Sciatic nerve (tissue), 2 donors: ENCODE results near the gene DCDC2. TPM values are rescaled to one million over a fixed set of nuclear protein-coding genes. Genes with fewer than 3 reads are reported as not detected.
"Not testable (repeated sequence)": the region's sequence is repeated elsewhere in the genome, so short reads cannot be mapped to it uniquely, and the experiment has no call there.

Experiments used
- ATAC-seq: fragments of 200-7000 bp; cut with Tn5 transposase; one replicate; pipeline ENCODE4 v1.9.1; 2020; ENCODE audit warnings: mild to moderate bottlenecking, moderate library complexity
- DNase-seq: peaks from one replicate; pipeline ENCODE4 v3.0.0-alpha.2; 2020; ENCODE audit warnings: low spot score
- intact Hi-C: fragments of 100-400 bp; cut with DNase I; formaldehyde crosslinking; loops from one replicate; pipeline ENCODE4 v1.14.2; 2022
- total RNA-seq: library from RNA; stranded (reverse); fragmentation: NEBNext Ultra II Directional; extraction: Animal tissue kit (Norgen Biotek cat#: 25700); gene quantifications from one replicate; pipeline ENCODE4 v1.2.1, GENCODE V29; 2021
- donor health status: DM: no; HTN: no; CAD: no.
- donor health status: DM: no; HTN: no; CAD: no.

DCDC2 gene
- total RNA-seq, result not detected

- peak; percentile 58 for DNase-seq
- intact Hi-C loops, result no loop called here
- ATAC-seq, result peak; percentile 63
Measured at GRCh38 chr6:24357336-24358218, at the start of gene DCDC2. Gene DCDC2 (minus strand): TSS chr6:24358059. CDS start chr6:24357750, 309 bp downstream.

DNA sequence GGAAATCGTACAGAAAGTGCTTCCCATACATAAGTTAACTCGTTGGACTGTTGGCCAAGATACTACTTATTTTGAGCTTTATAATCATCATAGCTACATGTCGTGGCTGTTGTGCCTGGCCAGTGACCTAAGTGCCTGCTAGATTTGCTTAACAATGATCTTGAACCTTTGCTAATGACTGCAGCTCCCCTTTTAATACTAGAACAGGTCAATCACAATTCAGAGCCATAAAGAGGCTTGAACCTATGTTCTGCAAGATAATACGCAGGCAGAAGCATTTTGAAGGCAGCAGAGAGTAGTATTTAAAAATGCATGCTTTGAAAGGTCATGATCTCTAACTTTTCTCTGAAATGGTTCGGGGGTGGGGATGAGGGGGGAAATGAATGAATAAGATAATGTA is 47.4 kb upstream of the DCDC2 start:
- intact Hi-C loops, result no loop called here
- DNase-seq, result no peak
- ATAC-seq, result no peak

GRCh38 chr6:24403501-24403824 is 45.6 kb upstream of the DCDC2 start:
- ATAC-seq, result no peak
- intact Hi-C loops, result no loop called here
- no peak for DNase-seq

GRCh38 chr6:24402697-24403500 is 45.0 kb upstream of the DCDC2 start, which contains the start of gene MRS2:
Gene MRS2 (plus strand): TSS chr6:24402936. CDS start chr6:24403047, 111 bp downstream.
- peak; percentile 85 for DNase-seq
- ATAC-seq, result peak; percentile 98
- intact Hi-C loops, result no loop called here

- intact Hi-C loops, result no loop called here
- no peak for ATAC-seq
Measured at GRCh38 chr6:24401458-24401857, 43.6 kb upstream of the DCDC2 start.

DNA sequence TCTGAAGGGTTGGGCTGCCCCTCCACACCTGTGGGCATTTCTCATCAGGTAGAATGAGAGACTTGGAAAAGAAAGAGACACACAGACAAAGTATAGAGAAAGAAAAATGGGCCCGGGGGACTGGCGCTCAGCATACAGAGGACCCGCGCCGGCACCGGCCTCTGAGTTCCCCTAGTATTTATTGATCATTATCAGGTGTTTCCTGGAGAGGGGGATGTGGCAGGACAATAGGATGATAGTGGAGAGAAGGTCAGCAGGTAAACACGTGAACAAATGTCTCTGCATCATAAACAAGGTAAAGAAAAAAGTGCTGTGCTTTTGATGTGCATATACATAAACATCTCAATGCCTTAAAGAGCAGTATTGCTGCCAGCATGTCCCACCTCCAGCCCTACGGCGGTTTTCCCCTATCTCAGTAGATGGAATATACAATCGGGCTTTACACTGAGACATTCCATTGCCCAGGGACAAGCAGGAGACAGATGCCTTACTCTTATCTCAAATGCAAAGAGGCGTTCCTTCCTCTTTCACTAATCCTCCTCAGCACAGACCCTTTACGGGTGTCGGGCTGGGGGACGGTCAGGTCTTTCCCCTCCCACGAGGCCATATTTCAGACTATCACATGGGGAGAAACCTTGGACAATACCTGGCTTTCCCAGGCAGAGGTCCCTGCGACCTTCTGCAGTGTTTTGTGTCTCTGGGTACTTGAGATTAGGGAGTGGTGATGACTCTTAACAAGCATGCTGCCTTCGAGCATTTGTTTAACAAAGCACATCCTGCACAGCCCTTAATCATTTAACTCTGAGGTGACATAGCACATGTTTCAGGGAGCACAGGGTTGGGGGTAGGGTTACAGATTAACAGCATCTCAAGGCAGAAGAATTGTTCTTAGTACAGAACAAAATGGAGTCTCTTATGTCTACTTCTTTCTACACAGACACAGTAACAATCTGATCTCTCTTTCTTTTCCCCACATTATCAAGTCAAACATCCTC is 42.5 kb upstream of the DCDC2 start:
- ATAC-seq, intact Hi-C loops, DNase-seq: not testable (repeated sequence)

More at GRCh38 chr6:24401458-24401857, 43.6 kb upstream of the DCDC2 start:
- DNase-seq, result no peak

DNA sequence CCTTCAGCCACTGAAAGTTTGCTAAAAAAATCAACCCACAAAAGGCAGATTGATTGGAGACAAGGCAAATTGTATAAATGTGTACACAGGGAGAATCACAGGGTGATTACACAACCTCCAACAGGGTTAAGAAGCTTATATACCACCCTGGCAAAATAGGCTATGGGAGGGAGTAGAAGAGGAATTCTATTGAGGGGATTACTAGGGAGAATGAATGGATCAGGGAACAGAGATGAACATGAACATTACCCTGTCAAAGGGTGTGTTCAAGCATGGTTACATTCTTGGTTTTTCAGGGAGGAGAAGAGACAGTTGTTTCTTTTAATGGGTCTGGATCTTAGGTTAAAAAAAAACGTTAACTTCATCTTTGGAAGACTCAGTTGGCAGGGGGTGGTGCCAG is 39.8 kb upstream of the DCDC2 start:
- no peak for ATAC-seq
- intact Hi-C loops, result no loop called here
- no peak for DNase-seq

- intact Hi-C loops, result no loop called here
- no peak for DNase-seq
- no peak for ATAC-seq
Measured at GRCh38 chr6:24396824-24397223, 39.0 kb upstream of the DCDC2 start.

DNA sequence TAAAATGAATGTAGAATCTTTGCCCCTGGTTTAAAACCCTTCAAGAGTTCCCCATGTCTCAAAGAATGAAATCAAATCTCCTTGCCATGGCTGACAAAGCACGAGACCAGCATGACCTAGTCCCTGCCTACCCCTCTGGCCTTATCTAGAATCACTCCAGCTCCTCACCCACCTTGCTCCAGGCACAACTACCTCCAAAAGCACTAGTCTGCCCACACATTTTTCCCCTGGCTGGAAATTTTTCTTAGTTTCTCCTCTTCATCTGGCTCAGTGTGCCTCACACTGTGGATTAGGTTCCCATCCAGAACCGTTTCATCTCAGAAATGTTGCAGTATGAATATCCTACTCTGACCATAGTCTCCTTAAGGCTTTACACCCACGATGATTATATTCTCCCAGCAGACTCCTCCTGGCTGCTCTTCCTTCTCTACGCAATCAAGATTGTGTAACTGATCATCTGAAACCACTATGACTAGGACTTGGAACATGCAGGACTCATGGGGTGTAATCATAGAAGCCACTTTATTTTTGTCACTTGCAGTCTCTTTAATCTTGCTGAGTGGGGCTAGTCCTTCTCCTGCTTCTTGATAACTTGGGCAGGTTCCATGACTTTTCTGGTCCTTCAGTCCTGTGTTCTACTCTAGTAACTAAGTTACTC is 37.0 kb upstream of the DCDC2 start:
- ATAC-seq (peak; percentile 59), DNase-seq (no peak)
- intact Hi-C loops, result no loop called here

DNA sequence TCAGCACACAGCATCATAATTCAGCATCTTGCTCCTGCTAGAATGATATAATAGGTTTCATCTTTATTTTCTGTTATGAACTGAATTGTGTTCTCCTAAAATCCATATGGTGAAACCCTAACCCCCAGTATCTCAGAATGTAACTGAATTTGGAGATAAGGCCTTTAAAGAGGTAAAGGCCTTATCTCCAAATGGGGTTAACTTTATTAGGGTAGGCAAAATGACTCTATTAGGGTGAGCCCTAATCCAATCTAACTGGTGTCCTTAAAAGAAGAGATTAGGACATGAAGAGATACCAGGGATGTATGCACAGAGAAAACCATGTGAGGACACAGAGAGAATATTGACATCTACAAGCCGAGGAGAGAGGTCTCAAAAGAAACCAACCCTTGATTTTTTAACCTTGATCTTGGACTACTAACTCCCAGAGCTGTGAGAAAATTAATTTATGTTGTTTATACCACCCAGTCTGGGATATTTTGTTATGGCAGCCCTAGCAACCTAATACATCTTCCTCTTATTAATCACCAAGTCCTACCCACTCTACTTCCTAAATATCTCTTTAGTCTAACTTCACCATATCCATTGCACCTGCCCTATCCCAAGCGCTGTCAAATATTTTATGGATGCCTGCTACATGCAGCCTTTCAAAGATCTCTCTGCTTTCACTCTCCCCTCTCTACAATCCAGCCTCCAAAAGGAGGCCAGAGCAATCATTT is 36.4 kb upstream of the DCDC2 start:
- intact Hi-C loops, result no loop called here
- DNase-seq (no peak), ATAC-seq (no peak)

- no peak for DNase-seq
Measured at GRCh38 chr6:24391756-24392405, 34.0 kb upstream of the DCDC2 start.

DNA sequence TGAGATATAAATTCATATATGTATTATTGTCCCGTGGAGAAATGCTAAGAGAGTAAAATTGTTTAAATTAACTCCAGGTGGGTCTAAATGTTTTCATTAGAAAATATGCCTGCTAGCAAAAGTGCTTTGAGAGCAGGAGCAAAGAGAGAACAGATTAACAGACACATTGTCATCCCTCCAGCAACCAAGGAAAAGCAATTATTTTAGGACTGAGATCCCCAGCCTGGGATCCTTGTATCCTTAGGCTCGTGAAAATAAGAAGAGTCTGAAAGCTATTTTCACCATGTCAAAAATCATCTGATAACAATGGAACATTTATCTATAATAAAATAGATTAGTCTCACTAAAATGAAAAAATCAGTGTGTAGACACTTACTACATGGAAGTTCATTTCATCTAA is 33.3 kb upstream of the DCDC2 start:
- no peak for DNase-seq
- intact Hi-C loops, result no loop called here

More at GRCh38 chr6:24391756-24392405, 34.0 kb upstream of the DCDC2 start:
- intact Hi-C loops, result no loop called here
- no peak for ATAC-seq

GRCh38 chr6:24387818-24388217 is 30.0 kb upstream of the DCDC2 start:
- no peak for ATAC-seq
- DNase-seq, result no peak
- intact Hi-C loops, result no loop called here

More for the DNA sequence above, 33.3 kb upstream of the DCDC2 start:
- no peak for ATAC-seq

DNA sequence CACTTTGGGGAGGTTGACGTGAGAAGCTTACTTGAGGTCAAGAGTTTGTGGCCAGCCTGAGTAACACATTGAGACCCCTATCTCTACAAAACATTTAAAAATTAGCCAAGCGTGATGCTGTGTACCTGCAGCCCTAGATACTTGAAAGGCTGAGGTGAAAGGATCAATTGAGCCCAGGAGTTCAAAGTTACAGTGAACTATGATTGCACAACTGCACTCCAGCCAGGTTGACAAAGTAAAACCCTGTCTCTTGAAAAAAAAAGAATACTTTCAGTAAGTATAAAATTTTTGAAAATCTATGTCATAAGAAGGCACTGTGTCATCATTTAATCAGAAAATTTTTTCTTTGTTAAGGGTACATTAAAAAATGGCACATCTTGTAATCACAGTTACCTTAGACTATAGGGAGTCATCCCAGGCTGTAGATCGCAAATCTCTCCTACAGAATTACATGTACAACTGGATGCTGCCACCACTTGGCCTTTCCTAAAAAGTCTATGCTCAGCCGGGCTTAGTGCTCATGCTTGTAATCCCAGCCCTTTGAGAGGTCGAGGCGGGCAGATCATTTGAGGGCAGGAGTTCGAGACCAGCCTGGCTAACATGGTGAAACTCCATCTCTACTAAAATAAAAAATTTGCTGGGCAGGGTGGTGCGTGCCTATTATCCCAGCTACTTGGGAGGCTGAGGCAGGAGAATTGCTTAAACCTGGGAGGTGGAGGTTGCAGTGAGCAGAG is 27.8 kb upstream of the DCDC2 start:
- no peak for ATAC-seq
- DNase-seq, result no peak
- intact Hi-C loops, result no loop called here

- ATAC-seq, DNase-seq, intact Hi-C loops: not testable (repeated sequence)
Measured at GRCh38 chr6:24384369-24385130, 26.7 kb upstream of the DCDC2 start.
